Cortex of kidney (tissue), 1 donor: Measurements from ENCODE around the gene ZSWIM8.

Source experiments
- DNase-seq: peaks from one replicate; lab custom pipeline; 2025; lab: John Stamatoyannopoulos, UW

ZSWIM8 gene

GRCh38 chr10:73841526-73842285 lies 56.3 kb downstream of the ZSWIM8 start:
- no peak for DNase-seq

- no peak for DNase-seq
Measured at GRCh38 chr10:73842349-73842748, 56.9 kb downstream of the ZSWIM8 start.

- DNase-seq: no peak
Measured at GRCh38 chr10:73843261-73843660, 57.9 kb downstream of the ZSWIM8 start.

- no peak for DNase-seq
Measured at GRCh38 chr10:73847031-73847430, 61.6 kb downstream of the ZSWIM8 start.

- DNase-seq: no peak
Measured at GRCh38 chr10:73848821-73849489, 63.5 kb downstream of the ZSWIM8 start.

- DNase-seq: no peak
Measured at GRCh38 chr10:73850211-73850610, 64.8 kb downstream of the ZSWIM8 start.

GRCh38 chr10:73850863-73851461 lies 65.6 kb downstream of the ZSWIM8 start:
- no peak for DNase-seq
